Measurements from ENCODE around the gene UCHL3. TPM values are rescaled to one million over a fixed set of nuclear protein-coding genes. Genes with fewer than 3 reads are reported as not detected.
A peak's percentile ranks its signal among the peaks of the same experiment; 100 is the strongest.
"Not testable (repeated sequence)": the region's sequence is repeated elsewhere in the genome, so short reads cannot be mapped to it uniquely, and the experiment has no call there.

The UCHL3 gene
- total and polyA plus RNA-seq, 5 donors from 2014 or later = 28.3 to 78.7 (median 59.7) TPM

- H3K27ac ChIP-seq (ENCODE audit: insufficient read depth, low read length, poor library complexity, severe bottlenecking) = no peak overlapping the region
- no peak for DNase-seq
- peaks cover 10% of the 10 kb centered on the region for H3K4me1 ChIP-seq (ENCODE audit: control insufficient read depth, insufficient read depth, low read length, poor library complexity, severe bottlenecking)
- Mint-ChIP-seq H3K36me3 (no peaks in the 10 kb centered on the region), H3K27me3 (no peaks in the 10 kb centered on the region), H3K27ac (no peak overlapping the region), H3K9me3 (no peaks in the 10 kb centered on the region), H3K4me3 (peak overlapping the region in 1 of 4 donors; percentile 56), H3K4me1 (peaks cover 11 to 24% (median 20%) of the 10 kb centered on the region in 4 donors)
- no peak overlapping the region for H3K4me3 ChIP-seq (ENCODE audit: low read depth, low read length)
- H3K27me3 ChIP-seq (ENCODE audit: control insufficient read depth, insufficient read depth, low read length) = no peaks in the 10 kb centered on the region
- no peaks in the 10 kb centered on the region for H3K36me3 ChIP-seq (ENCODE audit: control insufficient read depth, insufficient read depth, low read length)
- H3K9me3 ChIP-seq (ENCODE audit: control insufficient read depth in 2 of 2, low read length in 2 of 2) = no peaks in the 10 kb centered on the region
- ATAC-seq (ENCODE audit: low read depth in 2 of 2) = no peak
Measured at GRCh38 chr13:75541287-75541686, 8.3 kb upstream of the UCHL3 start.

- H3K27ac Mint-ChIP-seq = no peak overlapping the region
- no peak for ATAC-seq (ENCODE audit: low read depth in 2 of 2)
Measured at GRCh38 chr13:75541961-75542360, 7.6 kb upstream of the UCHL3 start.

GRCh38 chr13:75544681-75545330, 4.8 kb upstream of the UCHL3 start:
- no peak overlapping the region for H3K4me3 ChIP-seq (ENCODE audit: low read depth, low read length)
- DNase-seq (no peak), ATAC-seq (ENCODE audit: low read depth in 2 of 2) (no peak)
- H3K9me3 ChIP-seq (ENCODE audit: control insufficient read depth in 2 of 2, low read length in 2 of 2) = no peaks in the 10 kb centered on the region
- no peaks in the 10 kb centered on the region for H3K36me3 Mint-ChIP-seq
- H3K27me3 Mint-ChIP-seq = no peaks in the 10 kb centered on the region
- no peaks in the 10 kb centered on the region for H3K36me3 ChIP-seq (ENCODE audit: control insufficient read depth, insufficient read depth, low read length)
- H3K27ac ChIP-seq (ENCODE audit: insufficient read depth, low read length, poor library complexity, severe bottlenecking) = no peak overlapping the region
- H3K4me1 Mint-ChIP-seq = peaks cover 7 to 12% (median 9%) of the 10 kb centered on the region in 4 donors
- H3K9me3 Mint-ChIP-seq = no peaks in the 10 kb centered on the region
- no peak overlapping the region for H3K4me3 Mint-ChIP-seq
- H3K4me1 ChIP-seq (ENCODE audit: control insufficient read depth, insufficient read depth, low read length, poor library complexity, severe bottlenecking) = peaks cover 5% of the 10 kb centered on the region
- no peaks in the 10 kb centered on the region for H3K27me3 ChIP-seq (ENCODE audit: control insufficient read depth, insufficient read depth, low read length)
- no peak overlapping the region for H3K27ac Mint-ChIP-seq

More at GRCh38 chr13:75541961-75542360, 7.6 kb upstream of the UCHL3 start:
- Mint-ChIP-seq H3K9me3 (no peaks in the 10 kb centered on the region), H3K4me3 (peak overlapping the region in 2 of 4 donors; percentile 43 to 56), H3K36me3 (no peaks in the 10 kb centered on the region), H3K27me3 (no peaks in the 10 kb centered on the region), H3K4me1 (peaks cover 4 to 17% (median 14%) of the 10 kb centered on the region in 4 donors)
- H3K27me3 ChIP-seq (ENCODE audit: control insufficient read depth, insufficient read depth, low read length) = no peaks in the 10 kb centered on the region
- peaks cover 4% of the 10 kb centered on the region for H3K4me1 ChIP-seq (ENCODE audit: control insufficient read depth, insufficient read depth, low read length, poor library complexity, severe bottlenecking)
- no peak overlapping the region for H3K27ac ChIP-seq (ENCODE audit: insufficient read depth, low read length, poor library complexity, severe bottlenecking)
- H3K36me3 ChIP-seq (ENCODE audit: control insufficient read depth, insufficient read depth, low read length) = no peaks in the 10 kb centered on the region
- H3K4me3 ChIP-seq (ENCODE audit: low read depth, low read length) = no peak overlapping the region
- no peaks in the 10 kb centered on the region for H3K9me3 ChIP-seq (ENCODE audit: control insufficient read depth in 2 of 2, low read length in 2 of 2)
- DNase-seq = no peak

- H3K27me3 ChIP-seq (ENCODE audit: control insufficient read depth, insufficient read depth, low read length); H3K4me3 Mint-ChIP-seq; H3K27ac Mint-ChIP-seq; H3K27ac ChIP-seq (ENCODE audit: insufficient read depth, low read length, poor library complexity, severe bottlenecking); DNase-seq; ATAC-seq (ENCODE audit: low read depth in 2 of 2); H3K9me3 Mint-ChIP-seq; H3K4me3 ChIP-seq (ENCODE audit: low read depth, low read length); H3K36me3 Mint-ChIP-seq; H3K36me3 ChIP-seq (ENCODE audit: control insufficient read depth, insufficient read depth, low read length); H3K27me3 Mint-ChIP-seq; H3K4me1 ChIP-seq (ENCODE audit: control insufficient read depth, insufficient read depth, low read length, poor library complexity, severe bottlenecking); H3K9me3 ChIP-seq (ENCODE audit: control insufficient read depth in 2 of 2, low read length in 2 of 2): not testable (repeated sequence)
- peaks cover 7 to 14% (median 10%) of the 10 kb centered on the region in 4 donors for H3K4me1 Mint-ChIP-seq
Measured at GRCh38 chr13:75545386-75545785, 4.2 kb upstream of the UCHL3 start.

- no peak overlapping the region for H3K27ac Mint-ChIP-seq
- no peaks in the 10 kb centered on the region for H3K27me3 ChIP-seq (ENCODE audit: control insufficient read depth, insufficient read depth, low read length)
- H3K9me3 ChIP-seq (ENCODE audit: control insufficient read depth in 2 of 2, low read length in 2 of 2) = no peaks in the 10 kb centered on the region
- H3K36me3 ChIP-seq (ENCODE audit: control insufficient read depth, insufficient read depth, low read length) = no peaks in the 10 kb centered on the region
- no peaks in the 10 kb centered on the region for H3K9me3 Mint-ChIP-seq
- H3K4me3 Mint-ChIP-seq = peak overlapping the region in 1 of 4 donors; percentile 8
- no peak overlapping the region for H3K4me3 ChIP-seq (ENCODE audit: low read depth, low read length)
- H3K27me3 Mint-ChIP-seq = no peaks in the 10 kb centered on the region
- no peak for ATAC-seq (ENCODE audit: low read depth in 2 of 2)
- DNase-seq = no peak
- H3K4me1 Mint-ChIP-seq = peaks cover 17 to 36% (median 27%) of the 10 kb centered on the region in 4 donors
- no peak overlapping the region for H3K27ac ChIP-seq (ENCODE audit: insufficient read depth, low read length, poor library complexity, severe bottlenecking)
- peaks cover 27% of the 10 kb centered on the region for H3K4me1 ChIP-seq (ENCODE audit: control insufficient read depth, insufficient read depth, low read length, poor library complexity, severe bottlenecking)
- H3K36me3 Mint-ChIP-seq = no peaks in the 10 kb centered on the region
Measured at GRCh38 chr13:75547917-75548316, 1.7 kb upstream of the UCHL3 start.

- Histone ChIP-seq H3K36me3 (ENCODE audit: control insufficient read depth, insufficient read depth, low read length) (peaks cover 11% of the 10 kb centered on the region), H3K27me3 (ENCODE audit: control insufficient read depth, insufficient read depth, low read length) (no peaks in the 10 kb centered on the region), H3K4me3 (ENCODE audit: low read depth, low read length) (peak overlapping the region; percentile 97), H3K9me3 (ENCODE audit: control insufficient read depth in 2 of 2, low read length in 2 of 2) (no peaks in the 10 kb centered on the region), H3K4me1 (ENCODE audit: control insufficient read depth, insufficient read depth, low read length, poor library complexity, severe bottlenecking) (peaks cover 27% of the 10 kb centered on the region), H3K27ac (ENCODE audit: insufficient read depth, low read length, poor library complexity, severe bottlenecking) (peak overlapping the region; percentile 80)
- Mint-ChIP-seq H3K27ac (peak overlapping the region; percentile 94 to 98 (median 95)), H3K36me3 (peaks cover 17% of the 10 kb centered on the region), H3K9me3 (peaks cover 0 to 1% (median 0%) of the 10 kb centered on the region in 7 donors), H3K4me3 (peak overlapping the region; percentile 89 to 97 (median 94)), H3K4me1 (peaks cover 33 to 56% (median 46%) of the 10 kb centered on the region in 4 donors), H3K27me3 (no peaks in the 10 kb centered on the region)
- no peak for ATAC-seq (ENCODE audit: low read depth in 2 of 2)
- peak in 1 of 3 donors; percentile 10 for DNase-seq
Measured at GRCh38 chr13:75550159-75550567, 572 bp downstream of the UCHL3 start.

GRCh38 chr13:75554464-75554863, 4.9 kb downstream of the UCHL3 start:
- no peaks in the 10 kb centered on the region for H3K27me3 Mint-ChIP-seq
- Histone ChIP-seq H3K36me3 (ENCODE audit: control insufficient read depth, insufficient read depth, low read length) (peaks cover 14% of the 10 kb centered on the region), H3K9me3 (ENCODE audit: control insufficient read depth in 2 of 2, low read length in 2 of 2) (no peaks in the 10 kb centered on the region), H3K27me3 (ENCODE audit: control insufficient read depth, insufficient read depth, low read length) (no peaks in the 10 kb centered on the region), H3K27ac (ENCODE audit: insufficient read depth, low read length, poor library complexity, severe bottlenecking) (no peak overlapping the region), H3K4me3 (ENCODE audit: low read depth, low read length) (no peak overlapping the region), H3K4me1 (ENCODE audit: control insufficient read depth, insufficient read depth, low read length, poor library complexity, severe bottlenecking) (peaks cover 30% of the 10 kb centered on the region)
- peaks cover 20% of the 10 kb centered on the region for H3K36me3 Mint-ChIP-seq
- DNase-seq = no peak
- no peak for ATAC-seq (ENCODE audit: low read depth in 2 of 2)
- H3K27ac Mint-ChIP-seq = no peak overlapping the region
- peak overlapping the region in 1 of 4 donors; percentile 49 for H3K4me3 Mint-ChIP-seq
- peaks cover 0 to 2% (median 0%) of the 10 kb centered on the region in 7 donors for H3K9me3 Mint-ChIP-seq
- peaks cover 40 to 74% (median 61%) of the 10 kb centered on the region in 4 donors for H3K4me1 Mint-ChIP-seq

- peaks cover 30% of the 10 kb centered on the region for H3K4me1 ChIP-seq (ENCODE audit: control insufficient read depth, insufficient read depth, low read length, poor library complexity, severe bottlenecking)
- no peak overlapping the region for H3K4me3 ChIP-seq (ENCODE audit: low read depth, low read length)
- H3K36me3 ChIP-seq (ENCODE audit: control insufficient read depth, insufficient read depth, low read length) = peaks cover 14% of the 10 kb centered on the region
- H3K27me3 ChIP-seq (ENCODE audit: control insufficient read depth, insufficient read depth, low read length) = no peaks in the 10 kb centered on the region
- no peaks in the 10 kb centered on the region for H3K27me3 Mint-ChIP-seq
- H3K9me3 Mint-ChIP-seq = peaks cover 0 to 2% (median 0%) of the 10 kb centered on the region in 7 donors
- peaks cover 20% of the 10 kb centered on the region for H3K36me3 Mint-ChIP-seq
- H3K4me3 Mint-ChIP-seq = peak overlapping the region in 1 of 4 donors; percentile 49
- DNase-seq = no peak
- no peak overlapping the region for H3K27ac Mint-ChIP-seq
- no peak overlapping the region for H3K27ac ChIP-seq (ENCODE audit: insufficient read depth, low read length, poor library complexity, severe bottlenecking)
- H3K9me3 ChIP-seq (ENCODE audit: control insufficient read depth in 2 of 2, low read length in 2 of 2) = no peaks in the 10 kb centered on the region
- H3K4me1 Mint-ChIP-seq = peaks cover 43 to 77% (median 60%) of the 10 kb centered on the region in 4 donors
- ATAC-seq (ENCODE audit: low read depth in 2 of 2) = no peak
Measured at GRCh38 chr13:75554981-75555380, 5.4 kb downstream of the UCHL3 start.
